ENCODE measurements around the gene ALCAM.
"Not testable (repeated sequence)": the region's sequence is repeated elsewhere in the genome, so short reads cannot be mapped to it uniquely, and the experiment has no call there.

The ALCAM gene

DNA sequence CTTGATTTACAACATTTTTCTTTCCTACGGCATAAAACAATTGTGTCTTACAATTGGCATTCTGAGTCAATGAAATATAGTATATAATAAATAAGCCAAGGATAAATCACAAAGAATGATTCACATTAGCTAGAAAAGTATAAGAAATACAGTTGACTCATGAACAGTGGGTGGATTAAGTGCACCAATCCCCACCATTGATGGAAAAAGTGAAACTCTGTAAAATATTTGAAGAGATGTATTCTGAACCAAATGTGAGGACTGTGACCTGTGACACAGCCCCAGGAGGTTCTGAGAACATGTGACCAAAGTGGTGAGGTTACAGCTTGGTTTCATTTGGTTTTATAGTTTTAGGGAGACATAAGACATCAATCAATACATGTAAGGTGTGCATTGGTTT, 227.5 kb downstream of the ALCAM start:
- no peak for DNase-seq (ENCODE audit: low read depth)

DNA sequence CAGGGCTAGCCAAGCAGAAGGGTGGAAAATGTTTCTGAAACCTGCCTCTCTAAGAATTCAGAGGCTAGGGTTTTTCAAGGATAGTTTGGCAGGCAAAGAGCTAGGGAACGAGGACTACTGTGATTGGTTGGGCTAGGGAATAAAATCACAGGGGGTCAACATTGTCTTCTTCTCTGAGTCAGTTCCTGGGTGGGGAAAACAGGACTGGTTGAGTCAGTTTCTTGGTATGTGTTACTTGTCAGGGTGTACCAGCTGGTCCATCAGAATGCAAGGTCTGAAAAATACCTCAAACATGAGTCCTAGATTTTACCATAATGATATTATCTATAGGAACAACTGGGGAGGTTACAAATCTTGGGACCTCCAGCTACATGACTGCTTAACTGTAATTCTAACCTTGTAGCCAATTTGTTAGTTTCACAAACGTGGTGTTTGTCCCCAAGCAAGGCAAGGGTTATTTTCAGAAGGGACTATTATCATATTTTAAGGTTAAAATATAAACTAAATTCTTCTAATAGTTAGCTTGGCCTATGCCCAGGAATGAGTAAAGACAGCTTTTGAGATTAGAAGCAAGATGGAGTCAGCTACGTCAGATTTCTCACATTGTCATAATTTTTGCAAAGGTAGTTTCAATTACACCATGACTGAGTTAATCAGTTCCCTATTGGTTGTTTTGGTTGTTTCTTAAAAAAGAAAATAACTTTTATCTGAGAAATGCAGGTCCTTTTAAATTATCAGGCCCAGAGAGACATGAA, 231.5 kb downstream of the ALCAM start:
- no peak for DNase-seq (ENCODE audit: low read depth)

DNA sequence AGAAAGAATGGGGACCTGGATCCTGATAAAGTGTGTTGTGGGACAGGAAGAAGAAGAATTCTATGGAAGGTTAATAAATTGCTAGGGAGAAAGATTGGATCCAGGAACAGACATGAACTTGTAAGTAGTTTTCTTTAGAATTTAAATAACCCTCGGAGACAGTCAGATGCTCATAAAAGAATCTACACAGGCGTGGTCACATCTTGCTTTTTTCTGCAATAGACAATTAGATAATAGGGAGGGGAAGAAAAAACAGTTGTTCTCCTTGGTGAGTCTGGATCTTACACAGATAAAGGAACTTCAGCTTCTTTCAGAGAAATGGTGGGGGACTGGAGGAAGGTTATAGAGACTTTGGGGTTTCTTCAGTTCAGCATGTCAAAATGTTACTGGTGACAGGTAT, 232.6 kb downstream of the ALCAM start:
- no peak for DNase-seq (ENCODE audit: low read depth)

DNA sequence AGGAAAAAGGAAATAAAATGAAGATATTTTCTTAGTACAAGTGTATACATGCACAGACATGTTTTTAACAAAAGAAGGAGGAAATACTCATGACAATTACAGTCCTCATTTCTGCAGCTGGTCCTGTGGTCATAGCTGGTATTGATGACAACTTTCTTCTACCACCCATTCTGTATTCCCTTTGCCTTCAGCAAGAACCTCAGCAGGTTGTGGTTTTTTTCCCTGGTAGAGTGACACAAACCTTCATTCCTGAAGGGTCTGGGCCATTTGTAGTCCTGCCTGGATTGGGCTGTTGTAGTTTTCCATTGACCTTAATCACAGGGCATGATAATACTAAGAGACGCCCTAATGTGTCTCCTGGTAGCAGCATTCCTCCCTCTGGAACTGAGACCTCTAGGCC, 235.0 kb downstream of the ALCAM start:
- DNase-seq (ENCODE audit: low read depth), result not testable (repeated sequence)

DNA sequence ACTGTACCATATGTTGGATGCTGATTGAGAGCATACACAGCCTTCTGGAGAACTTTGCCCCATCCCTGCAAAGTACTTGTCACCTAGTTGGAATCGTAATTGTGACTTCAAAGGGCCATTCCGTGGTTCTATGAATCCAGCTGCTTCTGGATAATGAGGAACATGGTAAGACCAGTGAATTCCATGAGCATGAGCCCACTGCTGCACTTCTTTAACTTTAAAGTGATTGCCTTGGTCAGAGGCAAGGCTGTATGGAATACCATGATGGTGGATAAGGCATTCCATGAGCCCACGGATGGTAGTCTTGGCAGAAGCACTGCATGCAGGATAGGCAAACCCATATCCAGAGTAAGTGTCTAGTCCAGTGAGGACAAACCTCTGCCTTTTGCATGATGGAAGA, 235.6 kb downstream of the ALCAM start:
- not testable (repeated sequence) for DNase-seq (ENCODE audit: low read depth)

DNA sequence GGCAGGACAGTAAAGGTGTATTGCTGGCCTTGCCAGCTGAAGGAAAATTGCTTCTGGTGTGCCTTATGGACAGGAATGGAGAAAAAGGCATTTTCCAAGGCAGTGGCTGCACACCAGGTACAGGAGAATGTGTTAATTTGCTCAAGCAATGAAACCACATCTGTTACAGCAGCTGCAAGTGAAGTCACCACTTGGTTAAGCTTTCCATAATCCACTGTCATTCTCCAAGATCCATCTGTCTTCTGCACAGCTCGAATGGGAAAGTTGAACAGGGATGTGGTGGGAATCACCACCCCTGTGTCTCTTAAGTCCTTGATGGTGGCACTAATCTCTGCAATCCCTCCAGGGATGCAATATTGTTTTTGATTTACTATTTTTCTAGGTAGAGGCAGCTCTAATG, 236.8 kb downstream of the ALCAM start:
- not testable (repeated sequence) for DNase-seq (ENCODE audit: low read depth)

DNA sequence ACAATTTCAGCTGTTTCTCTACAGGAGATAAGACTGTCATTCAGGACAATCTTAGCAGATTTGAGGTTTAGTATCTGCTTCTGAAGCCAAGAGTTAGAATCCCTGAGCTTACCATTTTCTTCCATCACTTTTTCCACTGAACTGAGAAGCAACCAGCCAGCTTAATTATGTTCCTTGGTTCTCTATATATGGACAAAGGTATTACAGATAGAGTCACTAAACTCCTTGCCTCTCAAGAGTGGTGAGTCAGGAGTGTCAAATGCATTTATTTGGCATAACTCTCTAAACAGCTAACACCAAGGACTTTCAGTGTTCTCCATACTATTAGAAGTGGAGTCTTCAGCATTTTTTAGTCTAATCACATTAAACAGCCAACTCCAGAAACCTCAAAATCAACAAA, 239.3 kb downstream of the ALCAM start:
- DNase-seq (ENCODE audit: low read depth), result no peak

DNA sequence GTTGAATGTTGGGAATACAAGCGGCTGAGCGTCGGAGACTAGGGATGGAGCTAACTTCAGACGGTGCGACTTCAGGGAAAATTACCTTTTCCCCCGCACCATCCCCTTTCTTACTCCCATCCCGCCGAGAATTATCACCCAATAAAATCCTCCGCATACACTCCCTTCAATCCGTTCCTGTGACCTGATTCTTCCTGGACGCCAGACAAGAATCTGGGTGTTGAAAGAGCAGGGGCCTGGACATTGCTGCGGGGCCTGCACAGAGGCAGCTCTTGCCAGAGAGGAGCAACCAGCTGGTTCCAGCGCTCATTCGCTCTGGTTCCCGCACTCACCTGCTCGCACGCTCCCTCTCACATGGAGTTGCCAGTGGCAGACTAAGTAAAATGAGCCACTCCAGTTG, 241.9 kb downstream of the ALCAM start:
- DNase-seq (ENCODE audit: low read depth), result no peak

DNA sequence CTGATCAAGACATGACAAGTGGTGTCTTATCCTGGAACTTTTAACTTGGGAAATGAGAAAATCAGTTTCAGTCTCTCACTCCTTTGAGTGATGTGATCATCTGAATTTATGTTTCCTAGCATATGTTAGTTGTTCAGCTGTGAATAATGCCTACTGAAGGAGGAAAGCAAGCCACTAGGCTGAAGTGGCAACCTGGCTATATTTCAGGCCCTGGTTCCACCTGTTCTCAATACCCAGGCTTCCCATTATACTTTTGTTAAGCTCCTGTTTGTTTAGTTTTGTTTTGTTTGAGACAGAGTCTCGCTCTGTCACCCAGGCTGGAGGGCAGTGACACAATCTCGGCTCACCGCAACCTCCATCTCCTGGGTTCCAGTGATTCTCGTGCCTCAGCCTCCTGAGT, 243.8 kb downstream of the ALCAM start:
- DNase-seq (ENCODE audit: low read depth), result no peak

DNA sequence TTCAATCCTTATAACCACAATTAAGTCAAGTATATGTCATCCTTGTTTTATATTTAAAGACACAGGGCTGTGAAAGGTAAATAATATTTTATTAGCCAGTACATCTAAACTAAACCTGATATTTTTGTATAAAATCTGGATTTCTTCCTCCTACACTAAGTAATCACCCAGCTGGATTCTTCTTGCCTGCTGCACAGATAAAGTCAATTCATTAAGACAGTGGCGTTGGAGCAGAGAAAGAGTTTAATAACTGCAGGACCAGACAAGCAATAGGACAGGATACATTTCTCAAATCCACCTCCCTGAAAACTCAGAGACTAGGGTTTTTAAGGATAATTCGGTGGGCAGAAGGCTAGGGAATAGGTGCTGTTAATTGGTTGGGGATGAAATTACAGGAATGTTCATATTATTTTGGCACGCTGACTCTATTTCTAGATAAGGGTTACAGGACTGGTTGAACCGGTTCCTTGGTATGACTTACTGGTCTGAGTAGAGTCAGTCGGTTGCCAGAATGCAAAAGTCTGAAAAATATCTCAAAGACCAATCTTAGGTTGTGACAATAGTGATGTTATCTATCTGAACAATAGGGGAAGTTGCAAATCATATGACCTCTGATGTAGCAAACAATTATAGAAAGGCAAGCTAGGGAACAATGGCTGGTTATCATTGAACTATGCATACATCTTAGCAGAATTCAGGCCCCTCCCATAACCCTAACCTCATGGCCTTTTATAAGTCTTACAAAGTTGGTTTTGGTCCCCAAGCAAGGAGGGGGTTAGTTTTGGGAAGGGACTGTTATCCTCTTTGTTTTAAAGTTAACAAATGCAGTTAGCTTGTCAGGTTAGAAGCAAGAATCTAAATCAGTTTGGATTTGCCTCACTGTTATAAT, 244.8 kb downstream of the ALCAM start:
- DNase-seq (ENCODE audit: low read depth), result no peak

DNA sequence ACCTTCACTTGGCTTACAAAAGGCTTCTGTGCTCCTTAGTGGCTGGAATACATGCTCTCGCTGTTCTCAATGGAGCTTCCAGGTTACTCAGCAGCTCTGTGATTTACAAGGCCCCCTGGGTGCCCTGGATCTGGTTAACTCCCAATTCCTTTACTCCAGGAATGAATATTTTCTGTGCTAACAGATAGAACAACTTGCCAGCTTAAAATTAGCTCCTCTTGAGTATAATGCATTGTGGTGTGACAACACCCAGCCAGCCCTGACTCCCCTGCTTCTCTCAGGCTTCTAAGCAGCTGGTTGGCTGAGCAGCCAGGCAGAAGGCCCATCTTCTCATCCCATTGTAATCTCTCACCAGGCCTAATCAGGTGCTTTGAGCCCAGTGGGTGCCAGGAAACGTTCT, 246.4 kb downstream of the ALCAM start:
- no peak for DNase-seq (ENCODE audit: low read depth)

DNA sequence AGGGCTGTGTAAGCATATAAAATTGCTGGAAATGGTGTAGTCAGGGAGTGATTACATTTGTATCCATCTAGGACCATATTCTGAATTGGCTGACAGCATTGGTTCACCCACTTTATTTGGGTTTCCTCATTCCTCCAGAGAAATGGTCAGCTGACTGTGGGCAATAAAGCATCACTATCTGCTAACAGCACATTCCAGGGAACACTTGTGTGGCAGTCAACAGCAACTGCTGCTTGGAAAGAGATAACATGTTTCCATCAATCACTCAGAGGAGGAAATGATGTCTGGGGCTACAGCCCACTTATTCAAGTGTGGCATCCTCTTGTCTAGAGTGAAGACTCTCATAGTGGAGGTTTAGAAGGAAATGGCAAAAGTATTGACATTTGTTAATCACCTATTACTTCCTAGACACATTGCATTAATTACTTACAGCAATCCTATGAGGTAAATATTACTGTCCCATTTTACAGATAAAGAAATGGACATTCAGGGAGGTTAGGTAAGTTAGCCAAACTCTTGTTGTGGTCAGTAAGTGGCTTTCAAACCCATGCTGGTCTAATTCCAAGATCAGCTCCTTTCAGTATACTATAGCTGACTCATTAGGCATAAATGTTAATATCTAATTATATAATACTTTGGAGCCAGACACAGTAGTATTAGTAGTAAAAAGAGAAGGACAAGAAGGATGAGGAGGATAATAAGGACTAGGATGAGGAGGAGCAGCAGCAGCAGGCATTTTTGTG, 247.8 kb downstream of the ALCAM start:
- no peak for DNase-seq (ENCODE audit: low read depth)

DNA sequence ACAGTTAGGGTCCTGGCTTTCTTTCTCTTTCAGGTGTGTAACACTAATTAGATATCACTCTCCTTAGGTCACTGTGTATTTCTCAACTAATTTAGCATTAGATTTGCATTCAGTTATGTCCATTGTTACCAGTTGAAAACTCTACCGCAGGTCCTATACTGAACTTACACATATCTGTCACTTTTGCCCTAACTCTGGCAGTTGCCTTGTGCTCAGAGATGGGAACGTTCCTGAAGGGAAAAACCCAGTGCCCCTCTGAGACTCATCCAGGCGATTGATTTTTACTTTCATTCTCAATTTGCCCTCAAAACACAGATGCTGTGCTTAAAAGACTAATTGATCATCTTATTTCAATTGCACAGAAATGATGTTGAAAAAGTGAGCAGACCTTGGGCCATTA, 249.1 kb downstream of the ALCAM start:
- no peak for DNase-seq (ENCODE audit: low read depth)

DNA sequence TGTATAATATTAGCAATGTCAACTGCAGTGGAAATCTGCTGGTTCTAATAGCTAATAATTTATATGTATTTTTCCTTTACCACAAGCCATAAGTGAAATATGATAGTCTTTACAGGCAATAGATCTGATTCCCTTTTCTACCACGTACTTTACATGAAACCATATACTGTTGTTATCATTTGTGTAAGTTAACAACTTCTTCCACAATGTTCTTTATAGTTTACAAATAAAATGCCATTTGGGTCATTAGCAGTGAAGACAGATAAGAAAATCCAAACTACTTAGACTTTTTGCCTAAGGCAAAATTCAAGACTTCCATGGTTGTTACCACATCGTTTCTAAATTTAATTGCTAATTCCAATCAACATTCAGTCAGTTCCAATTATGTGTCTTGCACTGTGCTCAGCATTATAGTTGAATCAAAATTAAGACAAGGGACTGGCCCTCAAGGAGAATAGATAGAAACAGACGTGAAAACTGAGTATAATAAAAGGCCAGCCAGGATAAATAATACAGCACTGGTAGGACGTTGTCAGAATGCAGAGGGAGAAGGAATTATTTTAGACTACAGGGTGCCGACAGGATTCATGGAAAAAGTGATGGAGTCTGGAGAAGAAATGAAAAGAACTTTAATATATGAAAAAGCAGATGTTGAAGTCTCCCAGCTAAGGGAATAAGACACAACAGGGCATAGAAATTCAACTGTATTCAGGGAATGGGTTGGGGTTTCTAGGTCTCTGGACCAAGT, 249.8 kb downstream of the ALCAM start:
- no peak for DNase-seq (ENCODE audit: low read depth)

DNA sequence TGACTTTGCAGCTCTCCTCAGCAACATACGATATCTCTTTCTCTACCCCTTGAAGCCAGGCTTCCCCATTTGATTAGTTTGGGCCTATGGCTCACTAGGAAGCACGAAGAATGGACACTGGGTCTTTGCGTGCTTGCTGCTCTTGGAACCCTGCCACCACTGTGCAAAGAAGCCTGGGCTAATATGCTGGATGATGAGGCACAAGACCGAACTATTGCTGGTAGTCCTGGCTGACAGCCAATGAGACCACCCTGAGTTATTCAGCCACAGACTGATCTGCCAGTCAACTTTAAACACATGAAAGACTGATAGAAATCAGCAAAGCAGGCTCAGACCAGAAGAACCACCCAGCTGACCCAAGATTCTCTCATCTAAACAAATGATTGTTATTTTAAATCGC, 251.8 kb downstream of the ALCAM start:
- no peak for DNase-seq (ENCODE audit: low read depth)

DNA sequence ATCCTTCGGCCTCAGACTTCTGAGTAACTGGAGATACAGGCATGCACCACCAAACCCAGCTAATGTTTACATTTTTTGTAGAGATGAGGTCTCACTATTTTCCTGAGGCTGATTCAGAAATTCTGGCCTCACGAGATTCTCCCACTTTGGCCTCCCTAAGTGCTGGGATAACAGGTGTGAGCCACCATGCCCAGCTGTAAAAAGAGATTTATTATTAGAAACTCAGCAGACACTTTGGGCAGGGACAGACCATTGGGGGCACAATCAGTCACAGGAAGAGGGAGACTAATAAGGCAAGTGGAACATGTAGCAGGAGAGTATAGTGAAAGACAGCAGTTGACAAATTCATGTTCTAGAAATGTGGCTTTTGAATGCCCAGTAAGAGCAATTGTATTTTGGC, 252.9 kb downstream of the ALCAM start:
- no peak for DNase-seq (ENCODE audit: low read depth)

DNA sequence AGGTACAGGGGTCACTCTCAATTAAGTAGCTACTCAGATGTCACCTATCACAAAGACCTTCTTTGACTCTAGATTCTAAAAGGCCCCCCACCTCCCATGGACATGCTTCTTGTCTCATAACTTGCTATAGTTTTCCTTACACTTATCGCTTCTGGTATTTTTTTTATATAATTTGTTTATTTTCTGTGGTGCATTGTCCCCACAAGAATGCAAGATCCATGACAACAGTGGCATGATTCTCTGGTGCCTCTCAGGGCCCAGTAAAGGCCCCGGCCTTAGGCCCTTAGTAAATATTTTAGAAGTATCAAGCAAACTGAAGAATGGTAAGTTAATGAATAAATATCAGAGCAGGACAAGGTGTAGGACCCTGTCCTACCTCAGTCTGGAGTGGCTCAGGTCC, 253.5 kb downstream of the ALCAM start:
- no peak for DNase-seq (ENCODE audit: low read depth)

DNA sequence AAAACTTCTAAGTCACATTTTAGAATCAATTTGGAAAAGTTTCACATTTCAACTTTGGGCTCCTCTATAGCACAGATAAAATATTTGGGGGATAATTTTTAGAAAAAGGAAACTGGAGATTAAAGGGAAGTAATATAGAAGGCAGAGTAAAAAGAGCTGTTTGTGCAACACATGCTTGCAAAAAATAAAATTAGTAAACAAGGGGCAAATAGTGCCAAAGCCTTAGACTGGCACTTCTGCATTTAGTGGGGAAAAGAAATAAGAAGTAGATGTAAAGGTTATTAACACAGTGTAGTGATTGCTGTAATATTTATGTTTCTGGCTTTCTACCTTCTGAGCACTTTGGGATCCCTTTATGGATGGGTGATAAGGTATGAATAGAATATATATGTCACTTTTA, 255.5 kb downstream of the ALCAM start:
- no peak for DNase-seq (ENCODE audit: low read depth)
